T-cell (primary cell): ENCODE results near the gene ETV6. TPM values are rescaled to one million over a fixed set of nuclear protein-coding genes. Genes with fewer than 3 reads are reported as not detected.

ENCODE experiments used
- ATAC-seq, 4 experiments: fragments of 200-7000 bp in 3 of 4; fragments of 150-1000 bp in 1 of 4; cut with Tn5 transposase; replicated peaks in 1 of 4; 1 replicate in 3 of 4; 2 replicates in 1 of 4; pipeline ENCODE4 v1.10.0; 2021; ENCODE audit warnings: moderate library complexity in 3 of 4, mild to moderate bottlenecking in 2 of 4, moderate number of reproducible peaks in 1 of 4
- CTCF ChIA-PET, 2 donors: fragments of 300-600 bp; sonication (Branson Sonifier 250); formaldehyde crosslinking; loops; one replicate each; lab custom pipeline; 2022; ENCODE audit warnings: antibody characterized with exemption in 2 of 2; lab: Charles Lee
- POLR2A ChIA-PET, 2 donors: fragments of 300-600 bp; sonication (Branson Sonifier 250); formaldehyde crosslinking; loops; one replicate each; lab custom pipeline; 2022; ENCODE audit warnings: antibody characterized with exemption in 2 of 2; lab: Charles Lee
- DNase-seq, 35 experiments: peaks; one replicate each; pipeline versions ENCODE4 v3.0.0 to v3.0.0-alpha.2; 2013 to 2023
- H3K27ac ChIP-seq: one replicate; pipeline ENCODE4 v1.5.1; 2013; ENCODE audit warnings: low read length
- H3K27me3 ChIP-seq, 2 experiments: replicated peaks in 1 of 2; 1 replicate in 1 of 2; 2 replicates in 1 of 2; pipeline versions ENCODE4 v1.6.1 to v1.7.0; 2013; ENCODE audit warnings: low read length in 1 of 2, mixed read lengths in 1 of 2; ENCODE audit not compliant: control insufficient read depth in 2 of 2, insufficient read depth in 2 of 2; ENCODE audit errors: extremely low read depth in 1 of 2
- H3K36me3 ChIP-seq, 2 donors: 1 replicate in 1 of 2; 2 replicates in 1 of 2; pipeline versions ENCODE4 v1.6.1 to v1.7.0; 2013; ENCODE audit warnings: low read length in 1 of 2; ENCODE audit not compliant: control insufficient read depth in 2 of 2, insufficient read depth in 1 of 2; ENCODE audit errors: extremely low read depth in 1 of 2
- H3K4me1 ChIP-seq, 2 experiments: 1 replicate in 1 of 2; 2 replicates in 1 of 2; pipeline versions ENCODE4 v1.6.1 to v1.7.0; 2013; ENCODE audit warnings: low read length in 2 of 2, mixed read lengths in 1 of 2; ENCODE audit not compliant: insufficient read depth in 2 of 2, control insufficient read depth in 1 of 2; ENCODE audit errors: extremely low read depth in 1 of 2
- H3K4me3 ChIP-seq, 2 donors: 1 replicate in 1 of 2; 2 replicates in 1 of 2; pipeline versions ENCODE4 v1.5.1 to v1.7.0; 2013; ENCODE audit warnings: mild to moderate bottlenecking in 2 of 2, low read length in 1 of 2, moderate library complexity in 1 of 2; ENCODE audit not compliant: control insufficient read depth in 1 of 2; ENCODE audit errors: extremely low read depth in 1 of 2
- H3K9me3 ChIP-seq: 2 replicates; pipeline ENCODE4 v1.7.0; 2013
- H3K27ac Mint-ChIP-seq, 2 donors: one replicate each; pipeline ENCODE4 v1.8.0; 2020 to 2021; ENCODE audit warnings: mild to moderate bottlenecking in 2 of 2, mixed read lengths in 2 of 2
- H3K27me3 Mint-ChIP-seq, 2 donors: one replicate each; pipeline ENCODE4 v1.8.0; 2021 to 2022; ENCODE audit warnings: mixed read lengths in 2 of 2
- H3K36me3 Mint-ChIP-seq: one replicate; pipeline ENCODE4 v1.8.0; 2021; ENCODE audit warnings: mixed read lengths
- H3K4me1 Mint-ChIP-seq, 3 donors: one replicate each; pipeline ENCODE4 v1.8.0; 2020 to 2022; ENCODE audit warnings: mixed read lengths in 3 of 3, mild to moderate bottlenecking in 1 of 3
- H3K4me3 Mint-ChIP-seq, 3 donors: one replicate each; pipeline ENCODE4 v1.8.0; 2020 to 2022; ENCODE audit warnings: mild to moderate bottlenecking in 3 of 3, mixed read lengths in 3 of 3, moderate library complexity in 3 of 3
- H3K9me3 Mint-ChIP-seq, 3 donors: one replicate each; pipeline ENCODE4 v1.8.0; 2020 to 2022; ENCODE audit warnings: mixed read lengths in 3 of 3
- WGBS: methylation state at CpG from one replicate; pipeline ENCODE4 v1.1.5; 2013; ENCODE audit warnings: missing lambda C conversion rate; ENCODE audit not compliant: insufficient coverage; 5-methylcytosine and 5-hydroxymethylcytosine counted together
- total RNA-seq, 35 experiments: library from RNA in 6 of 35; stranded (reverse) in 6 of 35; fragments of 120-200 nt in 1 of 35; gene quantifications; one replicate each; pipeline versions ENCODE4 v1.2.1 to v1.2.4 and lab custom pipeline; 2013 to 2026

The ETV6 gene
- total RNA-seq, 5 donors from 2014 or later (not counting 1 experiment from before 2014, with no cell fraction given) = 24.8 to 36.3 (median 31.3) TPM

- 71% methylated on average over 2 of the region's 4 CpGs for WGBS
- H3K36me3 Mint-ChIP-seq = peaks cover 30% of the 10 kb centered on the region
- ATAC-seq = no peak
- Histone ChIP-seq H3K9me3 (no peaks in the 10 kb centered on the region), H3K27ac (no peak overlapping the region), H3K36me3 (no peaks in the 10 kb centered on the region), H3K27me3 (no peaks in the 10 kb centered on the region), H3K4me3 (no peak overlapping the region), H3K4me1 (peaks cover 32 to 38% of the 10 kb centered on the region in 2 experiments)
- peak overlapping the region in 1 of 3 donors; percentile 64 for H3K4me3 Mint-ChIP-seq
- no peaks in the 10 kb centered on the region for H3K9me3 Mint-ChIP-seq
- POLR2A ChIA-PET = interaction anchor here in 1 of 2 donors (0.6 to 0.9 kb wide), 3 partner anchors 40 to 1036 kb away, joined by 3 to 7 read pairs (median 4); no protein-coding TSS in a partner anchor
- H3K4me1 Mint-ChIP-seq = peaks cover 72 to 93% (median 81%) of the 10 kb centered on the region in 3 donors
- H3K27ac Mint-ChIP-seq = peak overlapping the region; percentile 91 to 94
- H3K27me3 Mint-ChIP-seq = no peaks in the 10 kb centered on the region
- CTCF ChIA-PET = interaction anchor here (0.6 to 1.1 kb wide), 4 partner anchors 42 to 188 kb away, joined by 3 to 5 read pairs (median 4); no protein-coding TSS in a partner anchor
- no peak for DNase-seq
Observed at GRCh38 chr12:11767029-11767724, 117.7 kb downstream of the ETV6 start.

GRCh38 chr12:11767798-11768197 is 118.3 kb downstream of the ETV6 start:
- Mint-ChIP-seq H3K9me3 (no peaks in the 10 kb centered on the region), H3K4me1 (peaks cover 75 to 93% (median 79%) of the 10 kb centered on the region in 3 donors), H3K4me3 (peak overlapping the region in 1 of 3 donors; percentile 64), H3K36me3 (peaks cover 35% of the 10 kb centered on the region), H3K27me3 (no peaks in the 10 kb centered on the region), H3K27ac (no peak overlapping the region)
- DNase-seq (no peak), ATAC-seq (no peak)
- ChIA-PET CTCF (no interaction called here), POLR2A (no interaction called here)
- WGBS = 100% methylated on average over 2 of the region's 3 CpGs
- Histone ChIP-seq H3K4me1 (peaks cover 27 to 32% of the 10 kb centered on the region in 2 experiments), H3K36me3 (no peaks in the 10 kb centered on the region), H3K27me3 (no peaks in the 10 kb centered on the region), H3K9me3 (no peaks in the 10 kb centered on the region), H3K4me3 (no peak overlapping the region), H3K27ac (no peak overlapping the region)

- POLR2A ChIA-PET = interaction anchor here in 1 of 2 donors (1.0 kb wide), 1 partner anchor 24 kb away, joined by 3 read pairs; no protein-coding TSS in a partner anchor
- H3K27ac ChIP-seq = no peak overlapping the region
- ATAC-seq (no peak), DNase-seq (no peak)
- no peak overlapping the region for H3K4me3 Mint-ChIP-seq
- no peaks in the 10 kb centered on the region for H3K36me3 ChIP-seq
- H3K9me3 Mint-ChIP-seq = no peaks in the 10 kb centered on the region
- peaks cover 35% of the 10 kb centered on the region for H3K36me3 Mint-ChIP-seq
- CTCF ChIA-PET = interaction anchor here (0.7 to 0.8 kb wide), 2 partner anchors 28 to 117 kb away, joined by 4 to 5 read pairs; no protein-coding TSS in a partner anchor
- H3K27ac Mint-ChIP-seq = peak overlapping the region in 1 of 2 donors; percentile 29
- H3K27me3 Mint-ChIP-seq = no peaks in the 10 kb centered on the region
- no peaks in the 10 kb centered on the region for H3K9me3 ChIP-seq
- H3K4me3 ChIP-seq = no peak overlapping the region
- no peaks in the 10 kb centered on the region for H3K27me3 ChIP-seq
- H3K4me1 Mint-ChIP-seq = peaks cover 75 to 90% (median 76%) of the 10 kb centered on the region in 3 donors
- WGBS = 96% methylated on average over 3 of the region's 5 CpGs
- peaks cover 27 to 32% of the 10 kb centered on the region in 2 experiments for H3K4me1 ChIP-seq
Observed at GRCh38 chr12:11768233-11768965, 118.9 kb downstream of the ETV6 start.

GRCh38 chr12:11769723-11770514 is 120.4 kb downstream of the ETV6 start:
- Histone ChIP-seq H3K27ac (no peak overlapping the region), H3K4me3 (no peak overlapping the region), H3K27me3 (no peaks in the 10 kb centered on the region), H3K4me1 (peaks cover 32 to 38% of the 10 kb centered on the region in 2 experiments), H3K9me3 (no peaks in the 10 kb centered on the region), H3K36me3 (peaks cover 0 to 2% of the 10 kb centered on the region in 2 donors)
- Mint-ChIP-seq H3K27me3 (no peaks in the 10 kb centered on the region), H3K4me3 (peak overlapping the region in 1 of 3 donors; percentile 16), H3K9me3 (no peaks in the 10 kb centered on the region), H3K4me1 (peaks cover 81 to 90% (median 81%) of the 10 kb centered on the region in 3 donors), H3K36me3 (peaks cover 40% of the 10 kb centered on the region), H3K27ac (peak overlapping the region; percentile 23 to 36)
- 72% methylated on average over 8 of the region's 12 CpGs for WGBS
- ChIA-PET CTCF (no interaction called here), POLR2A (interaction anchor here in 1 of 2 donors (1.0 kb wide), 1 partner anchor 23 kb away, joined by 3 read pairs; no protein-coding TSS in a partner anchor)
- ATAC-seq (peak; percentile 33 to 58 (median 50)), DNase-seq (peak in 8 of 35 experiments; percentile 4 to 26 (median 10))

- Histone ChIP-seq H3K27me3 (no peaks in the 10 kb centered on the region), H3K9me3 (no peaks in the 10 kb centered on the region), H3K4me1 (peaks cover 23 to 26% of the 10 kb centered on the region in 2 experiments), H3K27ac (no peak overlapping the region), H3K36me3 (peaks cover 0 to 2% of the 10 kb centered on the region in 2 donors), H3K4me3 (no peak overlapping the region)
- CTCF ChIA-PET = no interaction called here
- H3K4me3 Mint-ChIP-seq = no peak overlapping the region
- H3K27ac Mint-ChIP-seq = no peak overlapping the region
- 64% methylated on average over 1 of the region's 3 CpGs for WGBS
- no peak for ATAC-seq
- H3K9me3 Mint-ChIP-seq = no peaks in the 10 kb centered on the region
- H3K27me3 Mint-ChIP-seq = no peaks in the 10 kb centered on the region
- DNase-seq = no peak
- H3K4me1 Mint-ChIP-seq = peaks cover 69 to 81% (median 70%) of the 10 kb centered on the region in 3 donors
- POLR2A ChIA-PET = interaction anchor here (0.6 kb wide), 2 partner anchors 87 to 122 kb away, joined by 4 to 6 read pairs; partner anchors contain the start of gene ETV6 (in 1 of the 2)
- H3K36me3 Mint-ChIP-seq = peaks cover 47% of the 10 kb centered on the region
Observed at GRCh38 chr12:11771356-11771755, 121.9 kb downstream of the ETV6 start.
